ENCODE measurements around the gene MEGF11.

- no peak for TF ChIP-seq CTCF (IDR thresholded peaks at IDR 0.05)
- no peak for TF ChIP-seq POLR2A (IDR thresholded peaks at IDR 0.05)
Measured at GRCh38 chr15:65987100-65987499, 266.4 kb downstream of the MEGF11 start.
